PC-3 (cell line): Measurements from ENCODE around the gene CEP170B. TPM values are rescaled to one million over a fixed set of nuclear protein-coding genes. Genes with fewer than 3 reads are reported as not detected.

Source experiments
- ATAC-seq: fragments of 200-7000 bp; cut with Tn5 transposase; 2 replicates; pipeline ENCODE4 v1.9.1; 2020; ENCODE audit warnings: mild to moderate bottlenecking, moderate library complexity
- BruUV-seq: library from RNA; stranded (reverse); fragments of 400-500 nt; replicated peaks from 2 replicates; lab custom pipeline; 2021; lab: Mats Ljungman, UMichigan
- CTCF ChIA-PET: fragments of 300-600 bp; sonication (Branson Sonifier 250); formaldehyde crosslinking; loops from one replicate; lab custom pipeline; 2022; ENCODE audit warnings: antibody characterized with exemption; lab: Charles Lee
- POLR2A ChIA-PET: fragments of 300-600 bp; sonication (Branson Sonifier 250); formaldehyde crosslinking; loops from one replicate; lab custom pipeline; 2022; ENCODE audit warnings: antibody characterized with exemption; ENCODE audit not compliant: unreplicated experiment; lab: Charles Lee
- DNase-seq: peaks from one replicate; pipeline ENCODE4 v3.0.0-alpha.2; 2015
- H2AFZ ChIP-seq: fragments of 300-600 bp; sonication (generic); 2 replicates; pipeline ENCODE4 v1.6.0; 2016; ENCODE audit warnings: antibody characterized with exemption, low read length
- H3F3A ChIP-seq: fragments of 300-600 bp; sonication (generic); one replicate; pipeline ENCODE4 v1.6.0; 2017; ENCODE audit warnings: antibody characterized with exemption, low read length, control low read depth, mild to moderate bottlenecking; ENCODE audit not compliant: unreplicated experiment
- H3K27ac ChIP-seq: fragments of 300-600 bp; sonication (generic); 2 replicates; pipeline ENCODE4 v1.5.1; 2016; ENCODE audit warnings: mild to moderate bottlenecking, low read length
- H3K27me3 ChIP-seq: fragments of 300-600 bp; sonication (generic); 2 replicates; pipeline ENCODE4 v1.6.1; 2016; ENCODE audit warnings: low read length, mixed read lengths
- H3K36me3 ChIP-seq: fragments of 300-600 bp; sonication (generic); 2 replicates; pipeline ENCODE4 v1.6.1; 2016; ENCODE audit warnings: low read depth, mixed run types, low read length, mixed read lengths
- H3K4me1 ChIP-seq: fragments of 300-600 bp; sonication (generic); 2 replicates; pipeline ENCODE4 v1.5.1; 2016; ENCODE audit warnings: low read length; ENCODE audit not compliant: insufficient read depth
- H3K4me2 ChIP-seq: fragments of 300-600 bp; sonication (generic); 2 replicates; pipeline ENCODE4 v1.6.0; 2016; ENCODE audit warnings: low read length
- H3K4me3 ChIP-seq: fragments of 300-600 bp; sonication (generic); 2 replicates; pipeline ENCODE4 v1.5.1; 2016; ENCODE audit warnings: mild to moderate bottlenecking, low read length, mixed read lengths
- H3K79me2 ChIP-seq: fragments of 300-600 bp; sonication (generic); 2 replicates; pipeline ENCODE4 v1.6.1; 2017; ENCODE audit warnings: low read length, mixed read lengths
- H3K9ac ChIP-seq: fragments of 300-600 bp; sonication (generic); 2 replicates; pipeline ENCODE4 v1.6.0; 2016; ENCODE audit warnings: mild to moderate bottlenecking, low read length
- H3K9me2 ChIP-seq: fragments of 300-600 bp; sonication (generic); replicated peaks from 2 replicates; pipeline ENCODE4 v1.6.1; 2016; ENCODE audit warnings: mixed run types, low read length, mixed read lengths
- H3K9me3 ChIP-seq: fragments of 300-600 bp; sonication (generic); 2 replicates; pipeline ENCODE4 v1.6.1; 2016; ENCODE audit warnings: low read length, mixed read lengths
- H4K20me1 ChIP-seq: fragments of 300-600 bp; sonication (generic); 2 replicates; pipeline ENCODE4 v1.6.1; 2016; ENCODE audit warnings: low read length, mixed read lengths
- CTCF ChIP-seq: fragments of 300-600 bp; sonication (generic); conservative IDR thresholded peaks from 2 replicates; pipeline ENCODE4 v1.5.1; 2017; ENCODE audit warnings: antibody characterized with exemption, low read depth, mild to moderate bottlenecking, low read length
- EZH2 ChIP-seq: fragments of 300-600 bp; sonication (generic); IDR thresholded peaks from one replicate; pipeline ENCODE4 v1.6.1; 2017; ENCODE audit warnings: antibody characterized with exemption, mild to moderate bottlenecking, low read length; ENCODE audit not compliant: unreplicated experiment
- EZH2phosphoT487 ChIP-seq: fragments of 300-600 bp; sonication (generic); IDR thresholded peaks from 2 replicates; pipeline ENCODE4 v1.6.1; 2018; ENCODE audit warnings: mild to moderate bottlenecking, antibody characterized with exemption, low read length, borderline replicate concordance
- intact Hi-C: fragments of 100-400 bp; cut with micrococcal nuclease; formaldehyde crosslinking; loops from 2 replicates; pipeline ENCODE4 v1.9.0; 2023
- total RNA-seq: library from RNA; depleted of rRNA; stranded (reverse); fragments of >200 nt; gene quantifications from 2 replicates; pipeline ENCODE4 v1.2.3, GENCODE V29; 2014

Gene CEP170B
- total RNA-seq, 1 experiment from 2014 or later: 33.2 TPM

- Histone ChIP-seq H3K79me2 (peaks cover 13% of the 10 kb centered on the region), H3K4me1 (peaks cover 13% of the 10 kb centered on the region), H3K4me3 (no peak overlapping the region), H3K36me3 (no peaks in the 10 kb centered on the region), H2AFZ (no peak overlapping the region), H3K27ac (no peak overlapping the region), H3K27me3 (no peaks in the 10 kb centered on the region), H4K20me1 (no peaks in the 10 kb centered on the region), H3K9me2 (no peaks in the 10 kb centered on the region), H3K9ac (no peak overlapping the region), H3K4me2 (no peak overlapping the region), H3K9me3 (no peaks in the 10 kb centered on the region), H3F3A (no peaks in the 10 kb centered on the region)
- ATAC-seq (no peak), DNase-seq (no peak)
- ChIA-PET CTCF (no interaction called here), POLR2A (no interaction called here)
- no peak for TF ChIP-seq CTCF
- no peak for TF ChIP-seq EZH2phosphoT487
- TF ChIP-seq EZH2: no peak
- no TSS peak for BruUV-seq
- intact Hi-C loops: no loop called here
Measured at GRCh38 chr14:104820669-104821228, 44.3 kb upstream of the CEP170B start.

- H3K79me2 ChIP-seq: peaks cover 10% of the 10 kb centered on the region
- DNase-seq: no peak
- ChIA-PET POLR2A (no interaction called here), CTCF (no interaction called here)
- no peak overlapping the region for H3K27ac ChIP-seq
- H3F3A ChIP-seq: no peaks in the 10 kb centered on the region
- H3K27me3 ChIP-seq: no peaks in the 10 kb centered on the region
- no peaks in the 10 kb centered on the region for H3K9me3 ChIP-seq
- no TSS peak for BruUV-seq
- H3K9ac ChIP-seq: no peak overlapping the region
- H3K4me2 ChIP-seq: no peak overlapping the region
- no peaks in the 10 kb centered on the region for H4K20me1 ChIP-seq
- no peak overlapping the region for H3K4me3 ChIP-seq
- H3K9me2 ChIP-seq: no peaks in the 10 kb centered on the region
- no peak for ATAC-seq
- H3K4me1 ChIP-seq: peaks cover 13% of the 10 kb centered on the region
- TF ChIP-seq CTCF (no peak), EZH2 (no peak), EZH2phosphoT487 (no peak)
- intact Hi-C loops: no loop called here
- H3K36me3 ChIP-seq: no peaks in the 10 kb centered on the region
- H2AFZ ChIP-seq: no peak overlapping the region
Measured at GRCh38 chr14:104821229-104821945, 43.7 kb upstream of the CEP170B start.

GRCh38 chr14:104821971-104822608, 43.0 kb upstream of the CEP170B start:
- H3K9me2 ChIP-seq: no peaks in the 10 kb centered on the region
- H3K9ac ChIP-seq: no peak overlapping the region
- CTCF ChIA-PET: no interaction called here
- H3K4me3 ChIP-seq: no peak overlapping the region
- no peaks in the 10 kb centered on the region for H3K36me3 ChIP-seq
- no peaks in the 10 kb centered on the region for H3F3A ChIP-seq
- H3K4me2 ChIP-seq: no peak overlapping the region
- H3K9me3 ChIP-seq: no peaks in the 10 kb centered on the region
- intact Hi-C loops: no loop called here
- DNase-seq (no peak), ATAC-seq (no peak)
- peaks cover 3% of the 10 kb centered on the region; the same call in 1 of the 2 replicates for H3K79me2 ChIP-seq
- peaks cover 9% of the 10 kb centered on the region for H3K4me1 ChIP-seq
- no TSS peak for BruUV-seq
- H3K27me3 ChIP-seq: no peaks in the 10 kb centered on the region
- no peak for TF ChIP-seq CTCF
- TF ChIP-seq EZH2: no peak
- no peak for TF ChIP-seq EZH2phosphoT487
- H2AFZ ChIP-seq: no peak overlapping the region
- POLR2A ChIA-PET: no interaction called here
- no peak overlapping the region for H3K27ac ChIP-seq
- no peaks in the 10 kb centered on the region for H4K20me1 ChIP-seq
